G401 (cell line): Measurements from ENCODE around the gene CHN2. TPM values are rescaled to one million over a fixed set of nuclear protein-coding genes. Genes with fewer than 3 reads are reported as not detected.
A peak's percentile ranks its signal among the peaks of the same experiment; 100 is the strongest.
"Not testable (repeated sequence)": the region's sequence is repeated elsewhere in the genome, so short reads cannot be mapped to it uniquely, and the experiment has no call there.

Experiments
- DNase-seq: peaks from one replicate; pipeline ENCODE4 v3.0.0-alpha.2; 2015; ENCODE audit warnings: low spot score
- in situ Hi-C: cut with HindIII; loops from 2 replicates; pipeline ENCODE4 v1.10.0; 2016; ENCODE audit warnings: low sequenced_read_pairs, mixed read lengths
- total RNA-seq: library from RNA; depleted of rRNA; stranded (reverse); fragments of >200 nt; shearing (Covaris generic); gene quantifications from 2 replicates; pipeline ENCODE4 v1.2.3, GENCODE V29; 2014

CHN2 gene
- total RNA-seq, 1 experiment from 2014 or later, result not detected

- in situ Hi-C loops, result no loop called here
- DNase-seq, result peak; percentile 83
Observed at GRCh38 chr7:29248713-29249382, 54.3 kb downstream of the CHN2 start.

- no peak for DNase-seq
- in situ Hi-C loops, result no loop called here
Observed at GRCh38 chr7:29249383-29249750, 54.8 kb downstream of the CHN2 start.

DNA sequence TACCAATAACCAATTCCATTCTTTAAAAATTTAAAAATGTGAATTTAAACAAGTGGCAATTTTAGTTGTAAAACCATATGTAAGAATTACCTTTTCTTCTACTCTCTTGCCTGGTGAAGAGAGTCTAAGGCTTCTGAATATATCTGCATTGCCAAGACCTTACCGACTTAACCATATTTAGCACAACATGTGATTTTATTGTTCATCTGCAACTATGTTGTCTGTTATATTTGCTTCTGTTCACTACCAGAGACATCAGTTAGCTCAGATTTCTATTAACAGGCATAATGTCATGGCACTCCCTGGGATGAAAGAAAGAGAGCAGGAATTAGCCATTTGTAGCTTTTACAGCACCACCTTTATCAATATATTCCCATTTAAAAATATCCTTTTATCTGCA, 55.3 kb downstream of the CHN2 start:
- DNase-seq, result peak; percentile 34
- in situ Hi-C loops, result no loop called here

GRCh38 chr7:29253225-29253624, 58.6 kb downstream of the CHN2 start:
- DNase-seq, result no peak
- in situ Hi-C loops, result no loop called here

DNA sequence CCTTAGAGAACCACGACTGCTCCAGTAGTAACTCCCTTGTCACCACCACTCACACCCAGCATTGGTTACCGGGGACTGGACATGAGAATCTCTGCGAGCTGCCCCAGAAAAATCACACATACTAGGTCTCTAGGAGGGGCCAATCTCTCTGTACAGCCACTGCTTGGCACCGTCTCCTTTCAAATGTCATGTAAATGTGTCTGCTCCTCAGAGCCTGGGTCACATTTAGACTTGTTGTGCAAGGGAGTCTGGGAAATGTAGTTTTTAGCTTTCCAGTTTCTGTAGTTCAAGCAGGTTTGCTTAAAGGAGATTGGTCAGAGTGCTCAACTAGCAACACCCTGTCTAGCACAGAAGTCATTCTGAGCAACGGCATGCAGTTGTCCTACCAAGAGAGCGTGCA, 60.0 kb downstream of the CHN2 start:
- in situ Hi-C loops, result no loop called here
- DNase-seq, result peak; percentile 62

DNA sequence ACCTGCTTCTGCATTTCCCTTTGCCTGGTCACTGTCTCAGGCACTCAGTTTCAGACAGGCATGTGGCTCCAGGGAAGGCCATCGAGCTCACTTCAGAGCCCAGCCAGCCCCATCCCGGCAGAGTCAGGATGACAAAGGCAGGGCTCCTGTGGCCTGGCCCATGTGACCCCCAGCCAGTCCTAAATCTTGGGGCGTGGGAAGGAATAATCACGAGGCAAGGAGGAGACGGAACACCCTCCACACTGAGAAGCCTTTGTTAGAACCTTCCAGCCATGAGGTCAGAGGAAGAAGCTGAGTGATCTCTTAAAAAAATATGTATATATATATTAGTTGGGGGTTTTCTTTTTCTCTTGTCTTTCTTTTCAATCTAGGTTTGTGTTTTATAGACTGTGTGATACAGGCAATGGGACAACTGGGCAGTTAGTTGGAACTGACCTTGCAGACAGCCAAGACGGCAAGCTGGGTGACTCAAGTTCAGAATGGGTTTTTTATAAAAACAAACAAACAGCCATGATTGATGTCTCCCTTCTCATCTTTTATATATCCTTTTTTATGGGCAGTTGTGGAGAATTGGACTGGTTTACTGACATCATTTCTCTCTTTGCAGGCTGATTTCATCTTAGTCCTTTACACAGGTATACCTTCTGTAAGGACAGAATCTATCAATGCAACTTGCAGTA, 60.8 kb downstream of the CHN2 start:
- in situ Hi-C loops, result no loop called here

DNA sequence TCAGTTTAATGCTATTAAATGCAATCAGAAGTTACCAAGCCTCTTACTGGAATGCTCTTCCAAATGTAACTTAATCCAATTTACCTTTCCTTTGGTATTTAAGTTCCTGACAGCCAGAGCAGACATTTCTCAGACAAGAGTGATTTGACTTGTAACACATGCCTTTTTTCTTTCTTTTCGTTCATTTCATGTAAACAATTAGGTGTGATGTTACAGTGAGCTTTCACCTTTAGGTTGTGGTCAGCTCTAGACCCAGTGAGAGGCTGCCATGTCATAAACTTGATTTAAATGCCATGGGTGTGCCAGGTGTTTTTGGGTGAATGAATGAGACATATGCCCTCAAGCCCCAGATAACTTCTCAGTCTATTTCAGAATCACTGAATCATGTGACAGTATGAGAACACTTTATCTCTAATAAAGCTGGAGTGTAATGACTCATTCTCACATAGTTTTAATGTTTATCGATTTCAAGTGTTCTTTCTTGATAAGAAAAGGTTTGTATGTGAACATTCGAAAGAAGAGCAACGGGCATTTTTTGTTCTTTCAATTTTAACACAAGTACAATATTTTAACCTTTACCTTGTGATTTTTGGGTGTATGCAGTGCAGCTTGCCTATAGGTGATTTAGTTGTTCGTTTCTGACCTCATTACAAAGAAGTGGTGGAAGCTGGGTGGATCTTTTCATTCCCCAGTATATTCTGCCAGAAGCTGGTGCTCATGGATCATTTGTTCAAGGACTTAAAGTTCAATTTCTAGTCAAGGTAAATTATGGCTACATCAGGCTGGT, 61.5 kb downstream of the CHN2 start:
- in situ Hi-C loops, result no loop called here
- no peak for DNase-seq

More for the DNA sequence above, 60.8 kb downstream of the CHN2 start:
- no peak for DNase-seq

DNA sequence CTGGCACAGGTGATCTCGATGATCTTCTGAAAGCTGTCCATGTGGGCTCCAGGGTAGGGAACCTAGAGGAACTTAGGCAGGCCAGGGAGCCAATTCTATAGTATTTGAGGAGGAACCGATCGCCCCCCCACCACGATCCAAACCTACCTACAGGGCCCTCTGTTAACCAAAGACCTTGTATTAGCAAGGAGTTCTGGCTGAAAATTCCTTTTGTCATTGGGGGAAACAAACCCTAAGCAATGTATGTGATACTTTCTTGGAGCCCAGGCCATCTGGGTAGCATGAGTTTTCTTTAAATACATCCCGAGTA, 62.1 kb downstream of the CHN2 start:
- in situ Hi-C loops, result no loop called here
- no peak for DNase-seq

DNA sequence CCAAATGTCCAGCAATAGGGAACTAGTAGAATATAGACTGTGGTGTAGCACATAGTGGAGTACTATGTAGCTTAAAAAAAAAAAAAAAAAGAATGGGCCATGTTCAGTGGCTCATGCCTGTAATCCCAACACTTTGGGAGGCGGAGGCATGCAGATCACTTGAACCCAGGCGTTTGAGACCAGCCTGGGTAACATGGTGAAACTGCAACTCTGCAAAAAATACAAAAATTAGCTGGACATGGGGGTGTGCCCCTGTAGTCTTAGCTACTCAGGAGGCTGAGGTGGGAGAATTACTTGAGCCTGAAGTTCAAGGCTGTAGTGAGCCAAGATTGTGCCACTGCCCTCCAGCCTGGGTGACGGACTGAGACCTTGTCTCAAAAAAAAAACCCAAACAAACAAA, 64.4 kb downstream of the CHN2 start:
- in situ Hi-C loops, result no loop called here

DNA sequence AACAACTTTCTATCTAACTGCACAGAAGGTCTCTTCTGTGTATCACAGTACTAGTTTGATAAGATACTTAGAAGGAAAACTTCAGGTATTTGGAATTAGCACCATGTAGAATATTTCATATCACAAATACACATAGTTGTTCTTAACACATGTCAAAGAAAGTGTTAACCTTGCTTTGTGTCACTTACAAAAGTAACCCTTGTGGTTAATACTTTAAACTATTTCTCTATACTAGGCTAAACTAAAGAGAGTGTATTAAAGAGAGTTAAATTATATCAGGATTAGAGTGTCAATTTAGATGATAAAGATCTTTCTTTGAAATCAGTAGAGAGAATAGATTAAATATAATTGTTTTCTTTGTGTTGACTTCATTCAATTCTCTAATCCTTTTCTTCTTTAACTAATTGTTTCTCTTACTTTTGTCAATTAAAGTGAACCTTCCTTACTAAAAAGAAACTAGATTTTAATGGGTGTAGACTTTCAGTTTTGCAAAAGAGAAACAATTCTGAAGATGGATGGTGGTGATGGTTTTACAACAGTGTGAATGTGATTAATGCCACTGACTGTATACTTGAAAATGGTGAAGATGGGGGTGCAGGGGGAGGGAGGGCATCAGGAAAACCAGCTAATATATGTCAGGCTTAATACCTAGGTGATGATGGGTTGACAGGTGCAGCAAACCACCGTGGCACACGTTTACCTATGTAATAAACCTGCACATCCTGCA, 67.8 kb downstream of the CHN2 start:
- no peak for DNase-seq
- in situ Hi-C loops, result no loop called here

More for the DNA sequence above, 64.4 kb downstream of the CHN2 start:
- no peak for DNase-seq

DNA sequence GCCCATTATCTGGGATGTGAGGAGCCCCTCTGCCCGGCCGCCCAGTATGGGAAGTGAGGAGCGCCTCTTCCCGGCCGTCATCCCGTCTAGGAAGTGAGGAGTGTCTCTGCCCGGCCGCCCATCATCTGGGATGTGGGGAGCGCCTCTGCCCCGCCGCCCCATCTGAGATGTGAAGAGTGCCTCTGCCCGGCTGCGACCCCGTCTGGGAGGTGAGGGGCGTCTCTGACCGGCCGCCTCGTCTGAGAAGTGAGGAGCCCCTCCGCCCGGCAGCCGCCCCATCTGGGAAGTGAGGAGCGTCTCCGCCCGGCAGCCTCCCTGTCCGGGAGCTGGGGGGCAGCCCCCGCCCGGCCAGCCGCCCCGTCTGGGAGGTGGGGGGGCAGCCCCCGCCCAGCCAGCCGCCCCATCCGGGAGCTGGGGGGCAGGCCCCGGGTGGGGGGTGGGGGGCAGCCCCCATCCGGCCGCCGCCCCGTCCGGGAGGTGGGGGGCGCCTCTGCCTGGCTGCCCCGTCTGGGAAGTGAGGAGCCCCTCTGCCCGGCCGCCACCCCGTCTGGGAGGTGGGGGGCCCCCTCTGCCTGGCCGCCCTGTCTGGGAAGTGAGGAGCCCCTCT, 69.1 kb downstream of the CHN2 start:
- in situ Hi-C loops, DNase-seq: not testable (repeated sequence)

- in situ Hi-C loops, result no loop called here
- peak; percentile 37 for DNase-seq
Observed at GRCh38 chr7:29265208-29265923, 70.8 kb downstream of the CHN2 start.

GRCh38 chr7:29269935-29270334, 75.4 kb downstream of the CHN2 start:
- no peak for DNase-seq

GRCh38 chr7:29270594-29271318, 76.2 kb downstream of the CHN2 start:
- no peak for DNase-seq
- in situ Hi-C loops, result no loop called here

More at GRCh38 chr7:29269935-29270334, 75.4 kb downstream of the CHN2 start:
- in situ Hi-C loops, result no loop called here

GRCh38 chr7:29271319-29271658, 76.7 kb downstream of the CHN2 start:
- in situ Hi-C loops, result no loop called here
- DNase-seq, result no peak

DNA sequence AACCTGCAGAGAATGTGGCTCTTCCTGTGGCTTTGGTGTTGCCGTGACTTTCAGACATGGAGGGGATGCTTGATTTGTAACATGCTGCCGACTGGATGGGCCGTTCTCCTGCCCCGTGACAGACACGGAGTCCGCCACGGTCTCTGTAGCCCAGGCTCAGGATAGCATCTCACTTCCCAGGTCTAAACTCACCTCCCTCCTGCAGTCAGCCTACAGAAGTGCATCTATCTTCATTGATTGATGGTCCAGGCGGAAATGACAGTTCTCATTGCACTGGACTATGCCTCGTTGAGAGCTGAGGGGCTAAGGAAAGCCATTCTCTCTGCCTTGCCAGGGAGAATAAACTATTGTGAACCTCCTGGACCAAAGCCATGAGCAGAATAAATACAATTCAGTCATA, 77.5 kb downstream of the CHN2 start:
- DNase-seq, result no peak
- in situ Hi-C loops, result no loop called here

- peak; percentile 82 for DNase-seq
- in situ Hi-C loops, result no loop called here
Observed at GRCh38 chr7:29274146-29275017, 79.8 kb downstream of the CHN2 start.

DNA sequence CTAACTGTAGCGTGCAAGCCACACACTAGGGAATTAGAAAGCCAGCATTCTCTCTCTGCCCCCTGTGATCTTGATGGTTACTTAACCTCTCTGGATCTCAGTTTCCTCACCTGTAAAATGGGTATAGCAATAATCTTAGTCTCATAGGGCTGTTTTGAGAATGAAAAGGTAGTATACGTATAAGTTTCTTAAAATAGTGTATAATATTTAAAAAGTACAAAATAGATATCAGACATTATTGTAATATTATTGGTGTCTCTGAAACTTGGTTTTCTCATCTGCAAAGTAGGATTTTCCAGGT, 80.4 kb downstream of the CHN2 start:
- no peak for DNase-seq
- in situ Hi-C loops, result no loop called here
